HepG2 (cell line): ENCODE data around the gene RDH14.

Experiments used
- ATF4 ChIP-seq, 2 experiments: fragments of 450-650 bp in 1 of 2; sonication (generic) in 1 of 2; formaldehyde crosslinking; IDR thresholded peaks; 2 replicates each; pipeline versions ENCODE4 v1.5.0 to v1.8.0; 2020 to 2022; ENCODE audit warnings: mild to moderate bottlenecking in 1 of 2, missing genetic modification reagents in 1 of 2
- ZNF7 ChIP-seq: IDR thresholded peaks from 2 replicates; pipeline ENCODE4 v1.6.1; 2016; ENCODE audit warnings: missing biosample characterization, missing genetic modification reagents

GRCh38 chr2:18525852-18526251 lies 34.6 kb downstream of the RDH14 start:
- TF ChIP-seq ATF4 (CRISPR knock-in tag; IDR thresholded peaks at IDR 0.05) (no peak), ZNF7 (no peak)
